ENCODE results near the gene TLR9.

DNA sequence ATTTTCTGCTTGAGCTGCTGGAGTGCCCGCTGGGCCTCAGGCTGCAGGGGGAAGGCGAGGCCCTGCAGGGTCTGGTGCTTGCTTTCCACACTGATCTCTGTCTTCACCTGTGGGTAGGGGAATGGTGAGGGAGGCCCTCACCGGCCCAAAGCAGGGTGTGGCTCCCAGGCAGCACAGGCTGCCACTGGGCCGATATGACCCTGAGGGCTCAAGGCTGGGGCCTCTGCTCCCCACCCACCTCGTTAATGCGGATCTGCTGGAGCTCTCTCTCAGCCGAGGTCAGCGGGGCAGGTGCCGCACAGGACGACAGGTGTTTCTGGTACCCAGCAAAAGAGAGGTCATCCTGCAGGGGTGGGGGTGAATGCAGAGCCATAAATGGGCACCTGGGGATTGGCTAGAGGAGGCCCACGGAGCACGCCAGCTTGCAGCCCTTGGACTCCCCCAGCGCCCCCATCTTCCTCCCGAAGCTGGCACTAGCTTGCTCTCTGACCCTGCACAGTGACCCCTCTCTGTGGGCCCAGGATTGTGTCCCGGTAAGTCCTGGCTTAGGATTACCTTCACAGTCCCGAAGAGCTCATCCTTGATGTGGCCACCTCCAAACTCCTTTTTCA, 5.5 kb upstream of the TLR9 start:
- TF ChIP-seq ESRRA (CRISPR knock-in tag; IDR thresholded peaks at IDR 0.05; ENCODE audit: borderline replicate concordance): no peak
- TF ChIP-seq, protein P1, sequence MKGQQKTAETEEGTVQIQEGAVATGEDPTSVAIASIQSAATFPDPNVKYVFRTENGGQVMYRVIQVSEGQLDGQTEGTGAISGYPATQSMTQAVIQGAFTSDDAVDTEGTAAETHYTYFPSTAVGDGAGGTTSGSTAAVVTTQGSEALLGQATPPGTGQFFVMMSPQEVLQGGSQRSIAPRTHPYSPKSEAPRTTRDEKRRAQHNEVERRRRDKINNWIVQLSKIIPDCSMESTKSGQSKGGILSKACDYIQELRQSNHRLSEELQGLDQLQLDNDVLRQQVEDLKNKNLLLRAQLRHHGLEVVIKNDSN (CRISPR knock-in tag; IDR thresholded peaks at IDR 0.05): no peak
- TF ChIP-seq, protein P2, sequence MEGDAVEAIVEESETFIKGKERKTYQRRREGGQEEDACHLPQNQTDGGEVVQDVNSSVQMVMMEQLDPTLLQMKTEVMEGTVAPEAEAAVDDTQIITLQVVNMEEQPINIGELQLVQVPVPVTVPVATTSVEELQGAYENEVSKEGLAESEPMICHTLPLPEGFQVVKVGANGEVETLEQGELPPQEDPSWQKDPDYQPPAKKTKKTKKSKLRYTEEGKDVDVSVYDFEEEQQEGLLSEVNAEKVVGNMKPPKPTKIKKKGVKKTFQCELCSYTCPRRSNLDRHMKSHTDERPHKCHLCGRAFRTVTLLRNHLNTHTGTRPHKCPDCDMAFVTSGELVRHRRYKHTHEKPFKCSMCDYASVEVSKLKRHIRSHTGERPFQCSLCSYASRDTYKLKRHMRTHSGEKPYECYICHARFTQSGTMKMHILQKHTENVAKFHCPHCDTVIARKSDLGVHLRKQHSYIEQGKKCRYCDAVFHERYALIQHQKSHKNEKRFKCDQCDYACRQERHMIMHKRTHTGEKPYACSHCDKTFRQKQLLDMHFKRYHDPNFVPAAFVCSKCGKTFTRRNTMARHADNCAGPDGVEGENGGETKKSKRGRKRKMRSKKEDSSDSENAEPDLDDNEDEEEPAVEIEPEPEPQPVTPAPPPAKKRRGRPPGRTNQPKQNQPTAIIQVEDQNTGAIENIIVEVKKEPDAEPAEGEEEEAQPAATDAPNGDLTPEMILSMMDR (IDR thresholded peaks at IDR 0.05): no peak
- TF ChIP-seq, protein P3, sequence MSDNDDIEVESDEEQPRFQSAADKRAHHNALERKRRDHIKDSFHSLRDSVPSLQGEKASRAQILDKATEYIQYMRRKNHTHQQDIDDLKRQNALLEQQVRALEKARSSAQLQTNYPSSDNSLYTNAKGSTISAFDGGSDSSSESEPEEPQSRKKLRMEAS (CRISPR knock-in tag; IDR thresholded peaks at IDR 0.05): no peak
- TF ChIP-seq IRF2 (CRISPR knock-in tag; IDR thresholded peaks at IDR 0.05; ENCODE audit: borderline replicate concordance, low read depth): no peak
- no peak for TF ChIP-seq RELA (CRISPR knock-in tag; IDR thresholded peaks at IDR 0.05; ENCODE audit: borderline replicate concordance)
- TF ChIP-seq CBFB (CRISPR knock-in tag; IDR thresholded peaks at IDR 0.05; ENCODE audit: low read depth): no peak
- TF ChIP-seq FOXP1 (CRISPR knock-in tag; IDR thresholded peaks at IDR 0.05; ENCODE audit: borderline replicate concordance): no peak
- TF ChIP-seq, protein P4, sequence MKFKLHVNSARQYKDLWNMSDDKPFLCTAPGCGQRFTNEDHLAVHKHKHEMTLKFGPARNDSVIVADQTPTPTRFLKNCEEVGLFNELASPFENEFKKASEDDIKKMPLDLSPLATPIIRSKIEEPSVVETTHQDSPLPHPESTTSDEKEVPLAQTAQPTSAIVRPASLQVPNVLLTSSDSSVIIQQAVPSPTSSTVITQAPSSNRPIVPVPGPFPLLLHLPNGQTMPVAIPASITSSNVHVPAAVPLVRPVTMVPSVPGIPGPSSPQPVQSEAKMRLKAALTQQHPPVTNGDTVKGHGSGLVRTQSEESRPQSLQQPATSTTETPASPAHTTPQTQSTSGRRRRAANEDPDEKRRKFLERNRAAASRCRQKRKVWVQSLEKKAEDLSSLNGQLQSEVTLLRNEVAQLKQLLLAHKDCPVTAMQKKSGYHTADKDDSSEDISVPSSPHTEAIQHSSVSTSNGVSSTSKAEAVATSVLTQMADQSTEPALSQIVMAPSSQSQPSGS (CRISPR knock-in tag; IDR thresholded peaks at IDR 0.05; ENCODE audit: borderline replicate concordance, low read depth): no peak
- TF ChIP-seq, protein P5, sequence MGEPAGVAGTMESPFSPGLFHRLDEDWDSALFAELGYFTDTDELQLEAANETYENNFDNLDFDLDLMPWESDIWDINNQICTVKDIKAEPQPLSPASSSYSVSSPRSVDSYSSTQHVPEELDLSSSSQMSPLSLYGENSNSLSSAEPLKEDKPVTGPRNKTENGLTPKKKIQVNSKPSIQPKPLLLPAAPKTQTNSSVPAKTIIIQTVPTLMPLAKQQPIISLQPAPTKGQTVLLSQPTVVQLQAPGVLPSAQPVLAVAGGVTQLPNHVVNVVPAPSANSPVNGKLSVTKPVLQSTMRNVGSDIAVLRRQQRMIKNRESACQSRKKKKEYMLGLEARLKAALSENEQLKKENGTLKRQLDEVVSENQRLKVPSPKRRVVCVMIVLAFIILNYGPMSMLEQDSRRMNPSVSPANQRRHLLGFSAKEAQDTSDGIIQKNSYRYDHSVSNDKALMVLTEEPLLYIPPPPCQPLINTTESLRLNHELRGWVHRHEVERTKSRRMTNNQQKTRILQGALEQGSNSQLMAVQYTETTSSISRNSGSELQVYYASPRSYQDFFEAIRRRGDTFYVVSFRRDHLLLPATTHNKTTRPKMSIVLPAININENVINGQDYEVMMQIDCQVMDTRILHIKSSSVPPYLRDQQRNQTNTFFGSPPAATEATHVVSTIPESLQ (CRISPR knock-in tag; IDR thresholded peaks at IDR 0.05): no peak
- no peak for TF ChIP-seq TP53 (CRISPR knock-in tag; IDR thresholded peaks at IDR 0.05)
- no peak for TF ChIP-seq TEAD4 (CRISPR knock-in tag; IDR thresholded peaks at IDR 0.05)
- no peak for TF ChIP-seq ELF4 (CRISPR knock-in tag; IDR thresholded peaks at IDR 0.05; ENCODE audit: low read depth)
